G401 (cell line): ENCODE measurements around the gene THBS2. TPM values are rescaled to one million over a fixed set of nuclear protein-coding genes. Genes with fewer than 3 reads are reported as not detected.
"Not testable (repeated sequence)": the region's sequence is repeated elsewhere in the genome, so short reads cannot be mapped to it uniquely, and the experiment has no call there.

ENCODE experiments used
- DNase-seq: peaks from one replicate; pipeline ENCODE4 v3.0.0-alpha.2; 2015; ENCODE audit warnings: low spot score
- in situ Hi-C: cut with HindIII; loops from 2 replicates; pipeline ENCODE4 v1.10.0; 2016; ENCODE audit warnings: low sequenced_read_pairs, mixed read lengths
- total RNA-seq: library from RNA; depleted of rRNA; stranded (reverse); fragments of >200 nt; shearing (Covaris generic); gene quantifications from 2 replicates; pipeline ENCODE4 v1.2.3, GENCODE V29; 2014

The THBS2 gene
- total RNA-seq, 1 experiment from 2014 or later = 0.14 TPM

DNA sequence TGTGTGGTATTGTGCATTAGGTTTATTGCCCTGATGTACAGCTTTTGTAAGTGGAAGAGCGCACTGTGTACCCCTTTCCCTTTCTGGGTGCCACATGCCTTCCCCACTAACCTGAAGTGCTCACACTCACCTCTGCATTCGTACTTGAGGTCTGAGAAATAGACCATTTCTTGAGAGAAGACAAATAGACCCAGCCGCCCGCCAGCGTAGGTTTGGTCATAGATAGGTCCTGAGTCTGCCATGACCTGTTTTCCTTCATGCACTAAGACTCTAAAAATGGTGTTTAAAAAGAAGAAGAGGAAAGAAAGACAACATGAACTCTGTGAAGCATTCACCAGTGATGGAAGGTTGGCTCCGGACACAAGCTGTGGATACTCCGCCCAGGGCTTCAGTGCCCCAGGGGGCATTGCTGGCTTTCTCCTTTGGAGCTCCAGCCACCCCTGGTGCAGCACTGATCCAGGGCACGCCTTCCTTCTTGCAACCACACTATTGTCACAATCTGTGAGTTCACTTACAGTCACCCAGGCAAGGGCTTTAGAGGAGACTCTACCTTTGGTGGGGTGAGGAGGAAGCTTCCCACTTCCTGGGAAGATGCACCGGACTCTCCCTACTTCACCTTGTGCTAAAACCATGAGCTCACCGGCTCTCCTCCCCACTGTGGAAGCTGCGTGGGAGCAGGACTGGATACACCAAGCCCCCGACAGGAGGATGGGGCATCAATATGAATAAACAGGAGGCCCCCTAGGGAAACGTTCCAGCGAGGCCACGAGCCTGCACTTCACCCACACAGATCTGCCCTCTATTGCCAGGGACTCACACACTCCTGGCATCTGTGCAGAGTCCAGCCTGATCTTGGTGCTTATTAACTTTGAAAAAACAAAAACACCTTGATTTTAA, 33.3 kb downstream of the THBS2 start:
- in situ Hi-C loops = no loop called here
- no peak for DNase-seq

DNA sequence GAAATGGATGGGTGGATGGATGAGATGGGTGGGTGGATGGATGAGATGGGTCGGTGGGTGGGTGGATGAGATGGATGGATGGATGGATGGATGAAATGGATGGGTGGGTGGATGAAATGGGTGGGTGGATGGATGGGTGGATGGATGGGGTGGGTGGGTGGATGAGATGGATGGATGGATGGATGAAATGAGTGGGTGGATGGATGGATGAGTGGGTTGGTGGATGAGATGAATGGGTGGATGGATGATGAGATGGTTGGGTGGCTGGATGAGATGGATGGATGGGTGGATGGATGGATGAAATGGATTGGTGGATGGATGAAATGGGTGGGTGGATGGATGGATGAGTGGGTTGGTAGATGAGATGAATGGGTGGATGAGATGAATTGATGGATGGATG, 35.7 kb downstream of the THBS2 start:
- in situ Hi-C loops = no loop called here
- DNase-seq = no peak

DNA sequence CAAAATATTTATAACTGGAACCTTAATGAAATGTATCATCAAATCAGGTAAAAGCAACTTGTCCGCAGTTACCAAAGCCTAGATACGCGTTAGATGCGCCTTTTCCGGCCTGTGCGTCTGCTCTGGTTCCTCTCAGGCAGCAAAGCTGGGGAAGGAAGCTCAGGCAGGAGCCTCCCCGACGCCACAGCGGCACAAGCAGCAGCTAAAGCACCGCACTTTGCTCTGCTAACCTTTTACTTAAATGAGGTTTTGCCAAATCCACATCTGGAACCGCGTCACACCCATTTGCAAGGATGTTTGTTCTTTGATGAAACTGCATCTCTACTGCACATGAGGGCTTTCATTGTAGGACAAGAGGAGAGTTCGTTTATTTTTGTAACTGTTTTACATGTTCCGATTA, 36.8 kb downstream of the THBS2 start:
- DNase-seq = no peak
- in situ Hi-C loops = no loop called here

DNA sequence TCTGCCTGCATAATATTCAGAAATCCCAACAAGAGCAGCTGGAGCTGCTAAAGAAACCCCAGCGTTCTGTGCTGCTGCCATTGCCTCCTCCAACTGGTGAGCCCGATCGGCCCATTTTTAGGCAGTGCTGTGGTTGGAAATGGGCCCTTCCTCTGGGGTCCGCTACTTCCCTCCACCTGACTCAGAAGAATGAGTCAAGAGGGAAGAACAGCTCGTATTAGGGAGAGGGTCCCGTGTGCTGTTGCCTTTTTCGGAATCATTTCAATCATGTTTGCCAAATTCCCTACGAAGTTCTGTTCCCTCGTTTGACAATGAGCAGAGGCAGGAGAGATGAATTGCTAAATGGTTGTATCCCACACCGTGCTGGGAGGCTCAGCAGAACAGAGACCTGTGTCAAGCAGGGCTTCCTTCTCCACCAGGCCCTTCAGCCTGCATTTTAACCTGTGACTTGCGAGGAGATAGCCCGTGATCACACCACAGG, 38.4 kb downstream of the THBS2 start:
- in situ Hi-C loops = no loop called here
- no peak for DNase-seq

- DNase-seq, in situ Hi-C loops: not testable (repeated sequence)
Observed at GRCh38 chr6:169214789-169215188, 38.9 kb downstream of the THBS2 start.

- no peak for DNase-seq
- in situ Hi-C loops = no loop called here
Observed at GRCh38 chr6:169213814-169214520, 39.7 kb downstream of the THBS2 start.

GRCh38 chr6:169212897-169213813, 40.5 kb downstream of the THBS2 start:
- in situ Hi-C loops = no loop called here
- peak; percentile 58 for DNase-seq

DNA sequence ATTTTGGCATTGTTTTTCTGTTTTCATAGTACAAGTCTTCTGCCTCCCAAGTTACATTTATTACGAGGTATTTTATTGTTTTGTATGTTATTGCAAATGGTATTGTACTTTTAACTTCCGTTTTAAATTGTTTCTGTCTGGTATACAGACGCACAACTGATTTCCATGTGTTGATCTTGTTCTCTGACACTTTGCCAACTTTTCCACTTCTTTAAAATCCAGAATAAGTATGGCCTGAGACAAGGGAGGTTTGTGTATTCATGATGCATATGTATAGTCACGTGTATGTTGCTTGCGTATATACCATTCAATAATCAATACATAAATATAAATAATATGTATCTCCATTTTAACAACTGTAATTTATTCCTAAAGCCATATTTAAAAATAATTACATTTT, 41.2 kb downstream of the THBS2 start:
- DNase-seq = no peak
- in situ Hi-C loops = no loop called here

GRCh38 chr6:169211881-169212280, 41.8 kb downstream of the THBS2 start:
- in situ Hi-C loops = no loop called here
- DNase-seq = no peak

DNA sequence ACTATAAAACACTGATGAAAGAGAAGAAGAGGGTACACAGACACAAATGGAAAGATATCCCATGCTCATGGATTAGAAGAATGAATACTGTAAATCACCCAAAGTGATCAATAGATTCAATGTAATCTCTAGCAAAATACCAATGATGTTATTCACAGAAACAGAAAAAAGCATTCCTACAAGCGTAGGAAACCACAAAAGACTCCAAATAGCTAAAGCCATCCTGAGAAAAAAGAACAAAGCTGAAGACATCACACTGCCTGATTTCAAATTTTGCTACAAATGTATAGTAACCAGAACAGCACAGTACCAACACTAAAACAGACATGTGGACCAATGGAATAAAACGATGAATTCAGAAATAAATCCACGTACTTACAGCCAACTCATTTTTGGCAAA, 43.0 kb downstream of the THBS2 start:
- in situ Hi-C loops = no loop called here
- DNase-seq = no peak

- in situ Hi-C loops = no loop called here
Observed at GRCh38 chr6:169208011-169208410, 45.6 kb downstream of the THBS2 start.

GRCh38 chr6:169207482-169207881, 46.2 kb downstream of the THBS2 start:
- DNase-seq = no peak
- in situ Hi-C loops = no loop called here

More at GRCh38 chr6:169208011-169208410, 45.6 kb downstream of the THBS2 start:
- DNase-seq = no peak

DNA sequence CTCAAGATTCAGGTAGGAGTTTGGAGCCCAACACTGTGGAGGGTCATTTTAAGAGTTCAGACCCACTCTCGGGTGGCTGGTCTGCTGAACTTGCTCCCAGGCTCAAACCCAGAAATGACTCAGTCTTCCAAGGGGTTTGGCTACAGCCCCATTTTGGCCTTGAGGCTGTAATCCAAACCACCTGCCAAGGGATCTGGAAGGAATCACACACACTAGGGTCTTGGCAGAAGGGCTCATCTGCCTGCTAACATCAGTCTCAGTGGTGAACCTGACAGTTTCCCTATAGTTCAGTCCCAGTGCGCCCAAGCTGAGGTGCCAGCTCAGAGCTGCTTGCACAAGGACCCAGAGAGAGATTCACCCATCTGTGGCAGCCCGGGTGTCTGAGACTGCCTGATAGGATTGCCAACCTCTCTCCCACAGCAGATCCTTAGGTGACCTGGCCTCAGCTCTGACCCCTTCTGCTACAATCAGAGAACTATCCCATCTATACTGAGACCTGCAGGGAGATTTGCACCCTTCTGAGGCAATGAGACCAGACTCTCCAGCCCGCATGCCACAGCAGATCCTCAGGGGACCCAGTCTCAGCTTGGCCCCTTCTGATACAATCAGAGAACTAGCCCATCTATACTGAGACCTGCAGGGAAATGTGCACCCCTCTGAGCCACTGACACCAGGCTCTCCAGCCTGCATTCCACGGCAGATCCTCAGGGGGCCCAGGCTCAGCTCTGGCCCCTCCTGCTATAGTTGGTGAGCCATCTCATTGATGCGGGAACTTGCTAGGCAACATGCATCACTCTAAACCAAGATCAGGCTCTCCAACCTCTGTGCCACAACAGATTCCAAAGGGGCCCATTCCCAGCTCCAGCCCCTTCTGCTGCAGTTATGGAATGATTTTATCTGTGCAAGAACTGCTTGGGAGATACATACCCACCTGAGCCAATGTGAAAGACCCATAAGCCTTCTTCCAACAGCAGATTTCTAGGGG, 48.2 kb downstream of the THBS2 start:
- in situ Hi-C loops = no loop called here
- no peak for DNase-seq

DNA sequence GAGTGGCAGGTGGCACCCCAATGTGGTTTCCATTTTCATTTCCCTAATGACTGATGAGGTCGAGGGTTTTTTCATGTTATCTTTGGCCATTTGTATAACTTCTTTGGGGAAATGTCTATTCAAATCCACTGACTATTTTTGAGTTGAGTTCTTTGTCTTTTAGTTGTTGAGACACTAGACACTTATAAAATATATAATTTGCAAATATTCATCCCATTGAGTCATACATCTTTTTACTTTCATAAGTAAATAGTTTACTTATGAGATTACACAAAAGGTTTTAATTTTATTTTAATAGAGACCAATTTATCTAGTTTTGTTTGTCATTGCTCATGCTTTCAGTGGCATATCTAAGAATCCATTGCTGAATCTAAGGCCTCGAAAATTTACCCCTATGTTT, 49.5 kb downstream of the THBS2 start:
- in situ Hi-C loops = no loop called here
- DNase-seq = no peak

DNA sequence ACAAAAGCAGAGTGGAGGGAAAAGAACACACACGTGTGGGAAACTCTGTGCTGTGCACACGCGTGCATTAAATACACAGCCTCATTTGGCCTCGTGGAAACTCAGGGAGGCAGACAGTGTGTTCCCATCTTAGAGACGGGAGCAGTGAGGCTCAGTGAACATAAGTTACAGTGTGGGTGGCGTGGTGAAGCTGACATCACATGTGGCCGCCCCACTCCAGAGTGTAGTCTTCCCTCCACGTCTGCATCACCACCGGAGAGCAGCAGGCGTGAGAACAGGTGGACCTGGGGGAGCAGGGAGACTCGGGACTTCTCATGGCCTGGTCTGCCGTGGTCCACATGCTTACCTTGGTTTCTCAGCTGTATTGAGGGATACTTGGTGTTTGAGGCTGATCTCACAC, 51.7 kb downstream of the THBS2 start:
- DNase-seq = no peak
- in situ Hi-C loops = no loop called here

DNA sequence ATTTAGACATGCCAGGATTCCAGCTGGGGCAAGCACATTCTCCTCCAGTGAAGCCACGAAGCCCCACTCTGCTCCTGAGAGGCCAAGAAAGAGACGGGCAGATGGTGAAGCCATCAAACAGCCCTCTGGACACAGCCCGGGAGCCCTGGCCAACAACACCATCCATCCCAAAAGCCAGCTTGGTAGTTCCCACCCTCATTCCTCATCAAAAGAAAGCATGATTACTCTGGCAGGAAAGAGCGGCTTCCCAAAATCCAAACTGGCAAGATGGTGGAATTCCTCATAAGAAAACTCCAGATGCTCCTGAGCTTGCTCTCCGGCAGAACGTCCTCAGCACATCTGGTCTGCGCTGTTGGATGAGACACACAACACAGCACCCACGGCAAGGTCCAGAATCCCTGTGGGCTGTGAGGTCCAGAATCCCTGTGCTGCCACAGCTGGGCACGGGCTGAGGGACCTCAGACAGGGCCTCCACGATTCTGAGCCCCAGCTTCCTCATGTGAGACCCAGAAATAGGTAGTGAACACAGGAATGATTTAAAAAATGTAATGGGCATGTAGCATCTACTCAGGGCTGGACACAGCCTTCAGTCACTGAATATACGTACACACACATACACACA, 52.6 kb downstream of the THBS2 start:
- in situ Hi-C loops = no loop called here
- no peak for DNase-seq

- DNase-seq = no peak
- in situ Hi-C loops = no loop called here
Observed at GRCh38 chr6:169199625-169200335, 53.9 kb downstream of the THBS2 start.
